Thyroid gland (tissue), 4 donors: ENCODE results near the gene ITGB1BP1. TPM values are rescaled to one million over a fixed set of nuclear protein-coding genes. Genes with fewer than 3 reads are reported as not detected.
A peak's percentile ranks its signal among the peaks of the same experiment; 100 is the strongest.

ENCODE experiments used
- DNase-seq, 2 donors: peaks; one replicate each; pipeline ENCODE4 v3.0.0-alpha.2; 2019
- H3K27ac ChIP-seq, 3 donors: fragments of 200-600 bp; sonication (generic); 1 replicate in 2 of 3; 2 replicates in 1 of 3; pipeline ENCODE4 v1.5.1; 2016 to 2019; ENCODE audit warnings: mild to moderate bottlenecking in 1 of 3, moderate library complexity in 1 of 3
- H3K27me3 ChIP-seq: fragments of 200-600 bp; sonication (generic); one replicate; pipeline ENCODE4 v1.5.1; 2019
- H3K36me3 ChIP-seq, 2 donors: fragments of 200-600 bp; sonication (generic); one replicate each; pipeline ENCODE4 v1.5.1; 2016 to 2019
- H3K4me1 ChIP-seq, 2 donors: fragments of 200-600 bp; sonication (generic); one replicate each; pipeline ENCODE4 v1.5.1; 2017 to 2019
- H3K4me3 ChIP-seq, 3 donors: fragments of 200-600 bp; sonication (generic); replicated peaks in 1 of 3; 1 replicate in 2 of 3; 2 replicates in 1 of 3; pipeline ENCODE4 v1.5.1; 2016; ENCODE audit warnings: mild to moderate bottlenecking in 1 of 3
- H3K9me3 ChIP-seq: fragments of 200-600 bp; sonication (generic); one replicate; pipeline ENCODE4 v1.5.1; 2017
- CTCF ChIP-seq, 6 experiments: fragments of 200-600 bp in 3 of 6; fragments of 450-650 bp in 3 of 6; sonication (generic) in 3 of 6; IDR thresholded peaks; one replicate each; pipeline ENCODE4 v1.5.1; 2016 to 2019; ENCODE audit warnings: antibody characterized with exemption in 6 of 6, mild to moderate bottlenecking in 2 of 6, inconsistent platforms in 1 of 6, moderate library complexity in 1 of 6
- POLR2A ChIP-seq, 2 donors: fragments of 450-650 bp; IDR thresholded peaks; one replicate each; pipeline ENCODE4 v1.6.1; 2017; ENCODE audit warnings: antibody characterized with exemption in 2 of 2, mild to moderate bottlenecking in 2 of 2, moderate library complexity in 1 of 2
- WGBS, 2 donors: methylation state at CpG; one replicate each; pipeline ENCODE4 v1.1.5; 2017; 5-methylcytosine and 5-hydroxymethylcytosine counted together
- intact Hi-C: fragments of 100-400 bp; cut with DNase I; formaldehyde crosslinking; loops from one replicate; pipeline ENCODE4 v1.15.1; 2023
- total RNA-seq, 4 donors: library from RNA; depleted of rRNA; stranded (reverse); fragments of >200 nt; gene quantifications; one replicate each; pipeline ENCODE4 v1.2.3, GENCODE V29; 2016

Gene ITGB1BP1
- total RNA-seq, 4 donors from 2014 or later: 39.4 to 73.4 (median 45.8) TPM

- DNase-seq: peak; percentile 33 to 36
- 77 to 90% methylated on average over 29 to 30 of the region's 30 CpGs for WGBS, 2 donors
- H3K4me3 ChIP-seq: no peak overlapping the region
- H3K27ac ChIP-seq: peak overlapping the region; percentile 32 to 76 (median 57)
- intact Hi-C loops: no loop called here
- H3K4me1 ChIP-seq: peaks cover 9 to 16% of the 10 kb centered on the region in 2 donors
- no peaks in the 10 kb centered on the region for H3K9me3 ChIP-seq
- H3K27me3 ChIP-seq: no peaks in the 10 kb centered on the region
- peaks cover 6 to 14% of the 10 kb centered on the region in 2 donors for H3K36me3 ChIP-seq
- TF ChIP-seq POLR2A (IDR thresholded peaks at IDR 0.05) (peak in 1 of 2 donors; percentile 7), CTCF (IDR thresholded peaks at IDR 0.05) (no peak)
These were observed 44.6 kb downstream of the ITGB1BP1 start for GRCh38 chr2:9378433-9379390.

- DNase-seq: no peak
- H3K36me3 ChIP-seq: peaks cover 0 to 14% of the 10 kb centered on the region in 2 donors
- no peak overlapping the region for H3K4me3 ChIP-seq
- intact Hi-C loops: no loop called here
- no peak for TF ChIP-seq CTCF (IDR thresholded peaks at IDR 0.05)
- no peak for TF ChIP-seq POLR2A (IDR thresholded peaks at IDR 0.05)
- no peaks in the 10 kb centered on the region for H3K9me3 ChIP-seq
- H3K4me1 ChIP-seq: peaks cover 20 to 27% of the 10 kb centered on the region in 2 donors
- WGBS, 2 donors: 86 to 88% methylated on average over 9 of the region's 9 CpGs
- peak overlapping the region; percentile 32 to 76 (median 57) for H3K27ac ChIP-seq
- no peaks in the 10 kb centered on the region for H3K27me3 ChIP-seq
These were observed 45.7 kb downstream of the ITGB1BP1 start for GRCh38 chr2:9377461-9378097.

DNA sequence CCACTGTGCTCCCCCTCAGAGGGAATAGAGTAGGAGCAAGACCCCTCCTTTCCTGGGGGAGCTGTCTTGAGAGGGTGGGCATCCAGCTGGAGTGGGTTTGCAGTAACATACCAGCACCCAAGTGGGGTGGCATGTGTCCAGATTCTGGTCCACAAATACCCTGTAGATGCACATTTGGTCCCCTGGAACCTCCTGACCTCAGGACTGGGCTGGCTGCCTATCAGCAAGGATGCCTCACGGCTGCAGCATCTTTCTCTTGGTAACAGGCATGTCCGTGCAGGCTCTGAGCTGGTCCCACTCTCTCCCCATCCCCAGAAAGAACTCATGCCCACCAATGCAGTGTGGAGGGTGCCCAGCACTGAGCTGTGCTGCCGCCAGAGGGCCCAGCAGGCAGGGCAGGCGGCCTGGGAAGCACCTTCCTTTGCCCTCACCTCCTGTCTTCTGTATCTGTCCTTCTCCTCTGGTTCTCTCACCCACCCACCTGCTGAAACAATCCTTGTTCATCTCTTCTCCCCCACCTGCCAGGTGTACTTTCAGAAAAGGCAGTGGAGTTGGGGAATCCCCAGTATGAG, 47.4 kb downstream of the ITGB1BP1 start:
- TF ChIP-seq POLR2A (IDR thresholded peaks at IDR 0.05): no peak
- TF ChIP-seq CTCF (IDR thresholded peaks at IDR 0.05): no peak
- no peaks in the 10 kb centered on the region for H3K27me3 ChIP-seq
- intact Hi-C loops: no loop called here
- H3K36me3 ChIP-seq: peaks cover 0 to 14% of the 10 kb centered on the region in 2 donors
- H3K27ac ChIP-seq: no peak overlapping the region
- peaks cover 20 to 29% of the 10 kb centered on the region in 2 donors for H3K4me1 ChIP-seq
- 95 to 96% methylated on average over 4 of the region's 4 CpGs for WGBS, 2 donors
- H3K9me3 ChIP-seq: no peaks in the 10 kb centered on the region
- DNase-seq: no peak
- H3K4me3 ChIP-seq: no peak overlapping the region

DNA sequence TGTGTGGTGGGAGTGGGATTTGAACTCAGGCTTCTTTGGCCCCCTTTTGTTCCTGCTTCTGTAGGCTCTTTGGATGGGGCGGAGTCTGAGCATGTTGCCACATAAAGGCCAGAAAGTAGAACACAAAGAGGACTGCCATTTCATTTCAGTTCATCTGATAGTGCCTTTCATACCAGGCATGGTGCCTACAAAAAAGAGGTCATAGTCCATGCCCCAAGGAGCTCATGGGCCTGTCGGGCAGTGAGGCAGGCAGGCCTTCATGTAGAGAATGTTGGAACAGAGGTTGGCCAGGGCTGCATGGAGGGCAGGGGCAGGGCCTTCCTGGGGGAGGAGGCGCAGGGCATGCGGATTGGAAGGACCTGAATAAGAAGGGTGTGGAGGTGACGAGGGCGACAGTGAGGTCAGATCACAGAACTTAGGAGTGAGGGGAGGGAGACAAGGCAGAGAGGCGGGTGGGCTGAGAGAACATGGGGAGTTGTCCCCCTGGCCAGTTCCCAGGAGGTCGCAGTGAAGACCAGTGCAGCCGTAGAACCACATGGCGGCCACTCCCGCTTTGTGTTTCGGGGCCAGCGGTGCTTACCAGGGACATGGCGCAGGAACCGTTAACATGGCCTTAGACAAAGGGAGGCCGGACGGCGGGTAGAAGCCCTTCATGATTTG, 49.1 kb downstream of the ITGB1BP1 start:
- intact Hi-C loops: no loop called here
- Histone ChIP-seq H3K36me3 (peaks cover 0 to 21% of the 10 kb centered on the region in 2 donors), H3K9me3 (no peaks in the 10 kb centered on the region), H3K4me3 (no peak overlapping the region), H3K4me1 (peaks cover 20 to 22% of the 10 kb centered on the region in 2 donors), H3K27ac (peak overlapping the region; percentile 37 to 72 (median 62)), H3K27me3 (no peaks in the 10 kb centered on the region)
- WGBS, 2 donors: 94 to 95% methylated on average over 18 of the region's 18 CpGs
- TF ChIP-seq POLR2A (IDR thresholded peaks at IDR 0.05) (no peak), CTCF (IDR thresholded peaks at IDR 0.05) (no peak)
- no peak for DNase-seq
